Liver (tissue), 9 donors: ENCODE results near the gene EPN3. TPM values are rescaled to one million over a fixed set of nuclear protein-coding genes. Genes with fewer than 3 reads are reported as not detected.

Experiments
- DNase-seq: peaks from one replicate; pipeline ENCODE4 v3.0.0-alpha.2; 2017; ENCODE audit warnings: low spot score
- H3K27ac ChIP-seq, 2 donors: one replicate each; pipeline ENCODE4 v1.7.0; 2013; ENCODE audit warnings: inconsistent platforms in 2 of 2, low read length in 2 of 2, control low read depth in 1 of 2, low read depth in 1 of 2, mild to moderate bottlenecking in 1 of 2
- H3K27me3 ChIP-seq, 4 donors: one replicate each; pipeline versions ENCODE4 v1.6.1 to v1.7.0; 2013; ENCODE audit warnings: low read length in 3 of 4, inconsistent platforms in 1 of 4, mild to moderate bottlenecking in 1 of 4, moderate library complexity in 1 of 4; ENCODE audit not compliant: control insufficient read depth in 4 of 4, insufficient read depth in 4 of 4
- H3K36me3 ChIP-seq, 4 donors: one replicate each; pipeline versions ENCODE4 v1.6.1 to v1.7.0; 2013; ENCODE audit warnings: low read length in 3 of 4, mild to moderate bottlenecking in 3 of 4, low read depth in 1 of 4, moderate library complexity in 1 of 4; ENCODE audit not compliant: control insufficient read depth in 4 of 4, insufficient read depth in 3 of 4
- H3K4me1 ChIP-seq, 4 donors: one replicate each; pipeline versions ENCODE4 v1.6.1 to v1.7.0; 2013; ENCODE audit warnings: low read length in 3 of 4, mild to moderate bottlenecking in 3 of 4, moderate library complexity in 1 of 4; ENCODE audit not compliant: control insufficient read depth in 4 of 4, insufficient read depth in 4 of 4
- H3K4me3 ChIP-seq, 3 donors: one replicate each; pipeline versions ENCODE4 v1.6.1 to v1.7.0; 2013; ENCODE audit warnings: low read length in 3 of 3, control low read depth in 1 of 3, low read depth in 1 of 3, mild to moderate bottlenecking in 1 of 3
- H3K9ac ChIP-seq, 2 donors: one replicate each; pipeline ENCODE4 v1.7.0; 2013; ENCODE audit warnings: low read length in 2 of 2, mild to moderate bottlenecking in 2 of 2, moderate library complexity in 2 of 2, control low read depth in 1 of 2, low read depth in 1 of 2
- H3K9me3 ChIP-seq, 4 donors: one replicate each; pipeline versions ENCODE4 v1.6.1 to v1.7.0; 2013; ENCODE audit warnings: low read length in 3 of 4; ENCODE audit not compliant: control insufficient read depth in 4 of 4
- ATF3 ChIP-seq: IDR thresholded peaks from 2 replicates; pipeline ENCODE4 v1.6.1; 2016; ENCODE audit warnings: antibody characterized with exemption
- CTCF ChIP-seq: fragments of 150-350 bp; IDR thresholded peaks from 2 replicates; pipeline ENCODE4 v1.5.1; 2017; ENCODE audit warnings: improper control_type of control experiment, low read depth, low read length; ENCODE audit not compliant: missing input control
- EGR1 ChIP-seq, 2 donors: IDR thresholded peaks; 2 replicates each; pipeline ENCODE4 v1.6.1; 2016 to 2018; ENCODE audit warnings: antibody characterized with exemption in 2 of 2, low read depth in 2 of 2
- FOXA1 ChIP-seq: IDR thresholded peaks from 2 replicates; pipeline ENCODE4 v1.6.1; 2016; ENCODE audit warnings: antibody characterized with exemption
- FOXA2 ChIP-seq: IDR thresholded peaks from 2 replicates; pipeline ENCODE4 v1.6.1; 2016; ENCODE audit warnings: antibody characterized with exemption
- GABPA ChIP-seq, 2 donors: IDR thresholded peaks in 1 of 2; conservative IDR thresholded peaks in 1 of 2; 2 replicates each; pipeline ENCODE4 v1.6.1; 2016; ENCODE audit warnings: antibody characterized with exemption in 2 of 2, mild to moderate bottlenecking in 1 of 2, moderate library complexity in 1 of 2
- HNF4A ChIP-seq, 2 donors: conservative IDR thresholded peaks; 2 replicates each; pipeline ENCODE4 v1.6.1; 2016; ENCODE audit warnings: antibody characterized with exemption in 2 of 2, mild to moderate bottlenecking in 2 of 2
- HNF4G ChIP-seq: IDR thresholded peaks from 2 replicates; pipeline ENCODE4 v1.6.1; 2016; ENCODE audit warnings: antibody characterized with exemption
- JUND ChIP-seq, 2 donors: IDR thresholded peaks; 2 replicates each; pipeline ENCODE4 v1.6.1; 2016; ENCODE audit warnings: antibody characterized with exemption in 2 of 2
- MAX ChIP-seq: IDR thresholded peaks from 2 replicates; pipeline ENCODE4 v1.6.1; 2016; ENCODE audit warnings: antibody characterized with exemption
- NR2F2 ChIP-seq: IDR thresholded peaks from 2 replicates; pipeline ENCODE4 v1.6.1; 2016; ENCODE audit warnings: antibody characterized with exemption
- RAD21 ChIP-seq, 2 donors: IDR thresholded peaks; 2 replicates each; pipeline ENCODE4 v1.6.1; 2016; ENCODE audit warnings: antibody characterized with exemption in 2 of 2, mild to moderate bottlenecking in 2 of 2
- REST ChIP-seq: IDR thresholded peaks from 2 replicates; pipeline ENCODE4 v1.6.1; 2016; ENCODE audit warnings: antibody characterized with exemption, mild to moderate bottlenecking
- RXRA ChIP-seq, 2 donors: IDR thresholded peaks; 2 replicates each; pipeline ENCODE4 v1.6.1; 2017 to 2018; ENCODE audit warnings: antibody characterized with exemption in 2 of 2, mild to moderate bottlenecking in 1 of 2
- SP1 ChIP-seq: IDR thresholded peaks from 2 replicates; pipeline ENCODE4 v1.6.1; 2018; ENCODE audit warnings: antibody characterized with exemption, mild to moderate bottlenecking
- TAF1 ChIP-seq: conservative IDR thresholded peaks from 2 replicates; pipeline ENCODE4 v1.6.1; 2016; ENCODE audit warnings: antibody characterized with exemption, mild to moderate bottlenecking
- YY1 ChIP-seq: IDR thresholded peaks from 2 replicates; pipeline ENCODE4 v1.6.1; 2016; ENCODE audit warnings: antibody characterized with exemption, mild to moderate bottlenecking
- ZBTB33 ChIP-seq: IDR thresholded peaks from 2 replicates; pipeline ENCODE4 v1.6.1; 2016; ENCODE audit warnings: antibody characterized with exemption
- WGBS: extraction: QIAGEN DNeasy Blood & Tissue Kit; methylation state at CpG from one replicate; pipeline ENCODE4 v1.1.7; 2013; 5-methylcytosine and 5-hydroxymethylcytosine counted together
- polyA plus RNA-seq, 2 donors: library from polyadenylated mRNA; stranded (reverse) in 1 of 2; unstranded in 1 of 2; fragments of 200-250 nt in 1 of 2; fragments of >200 nt in 1 of 2; fragmentation: Nextera tagmentation in 1 of 2; extraction: Ambion mirVana in 1 of 2; gene quantifications; one replicate each; pipeline versions ENCODE4 v1.2.1 to v1.2.3, GENCODE V29; 2013 to 2015
- total RNA-seq, 2 donors: library from RNA; depleted of rRNA; stranded (reverse); fragments of >200 nt; gene quantifications; one replicate each; pipeline ENCODE4 v1.2.3, GENCODE V29; 2014
- donor health status: healthy.
- donor health status: healthy.
- donor health status: healthy.
- donor health status: healthy.
- donor health status: healthy.

The EPN3 gene
- total and polyA plus RNA-seq, 4 donors = 0.06 to 0.51 (median 0.33) TPM; not detected in 1

GRCh38 chr17:50491505-50491904, 41.0 kb upstream of the EPN3 start:
- Histone ChIP-seq H3K9me3 (no peaks in the 10 kb centered on the region), H3K27ac (no peak overlapping the region), H3K9ac (no peak overlapping the region), H3K36me3 (peaks cover 0 to 5% (median under 1%) of the 10 kb centered on the region in 4 donors), H3K4me1 (no peaks in the 10 kb centered on the region), H3K4me3 (no peak overlapping the region), H3K27me3 (no peaks in the 10 kb centered on the region)
- DNase-seq = no peak
- 78% methylated on average over 1 of the region's 1 CpG for WGBS
- no peak for TF ChIP-seq GABPA (IDR thresholded peaks at IDR 0.05 in 1 of 2, conservative IDR thresholded peaks at IDR 0.05 in 1 of 2)
- TF ChIP-seq HNF4A (conservative IDR thresholded peaks at IDR 0.05) = no peak
- TF ChIP-seq FOXA2 = no peak
- no peak for TF ChIP-seq SP1
- no peak for TF ChIP-seq EGR1 (IDR thresholded peaks at IDR 0.05; ENCODE audit: low read depth in 2 of 2)
- TF ChIP-seq ATF3 = no peak
- no peak for TF ChIP-seq TAF1
- no peak for TF ChIP-seq CTCF
- TF ChIP-seq REST = no peak
- no peak for TF ChIP-seq HNF4G

GRCh38 chr17:50492214-50492613, 40.3 kb upstream of the EPN3 start:
- H3K27ac ChIP-seq = no peak overlapping the region
- H3K9me3 ChIP-seq = no peaks in the 10 kb centered on the region
- no peak overlapping the region for H3K4me3 ChIP-seq
- H3K9ac ChIP-seq = no peak overlapping the region
- no peaks in the 10 kb centered on the region for H3K4me1 ChIP-seq
- WGBS = 92% methylated on average over 8 of the region's 8 CpGs
- DNase-seq = no peak
- H3K36me3 ChIP-seq = peaks cover 0 to 3% (median under 1%) of the 10 kb centered on the region in 4 donors
- no peaks in the 10 kb centered on the region for H3K27me3 ChIP-seq
- no peak for TF ChIP-seq HNF4A (conservative IDR thresholded peaks at IDR 0.05)
- no peak for TF ChIP-seq YY1
- no peak for TF ChIP-seq SP1
- TF ChIP-seq ZBTB33 = no peak
- no peak for TF ChIP-seq MAX
- TF ChIP-seq REST = no peak
- TF ChIP-seq FOXA2 = no peak
- TF ChIP-seq EGR1 (IDR thresholded peaks at IDR 0.05; ENCODE audit: low read depth in 2 of 2) = no peak
- TF ChIP-seq RXRA (IDR thresholded peaks at IDR 0.05) = no peak
- TF ChIP-seq NR2F2 = no peak
- no peak for TF ChIP-seq RAD21 (IDR thresholded peaks at IDR 0.05)
- no peak for TF ChIP-seq CTCF
- no peak for TF ChIP-seq FOXA1
- TF ChIP-seq JUND (IDR thresholded peaks at IDR 0.05) = no peak
- TF ChIP-seq HNF4G = no peak
- TF ChIP-seq TAF1 = no peak
- no peak for TF ChIP-seq ATF3
